Lower leg skin (tissue), 3 donors: ENCODE results near the gene FCHO1.

Source experiments
- CTCF ChIP-seq, 3 donors: fragments of 450-650 bp; IDR thresholded peaks; one replicate each; pipeline ENCODE4 v1.5.1; 2016; ENCODE audit warnings: antibody characterized with exemption in 3 of 3, mild to moderate bottlenecking in 3 of 3, moderate library complexity in 2 of 3
- POLR2A ChIP-seq, 2 donors: fragments of 450-650 bp; IDR thresholded peaks; one replicate each; pipeline ENCODE4 v1.6.1; 2016 to 2017; ENCODE audit warnings: antibody characterized with exemption in 2 of 2, mild to moderate bottlenecking in 1 of 2, moderate library complexity in 1 of 2

GRCh38 chr19:17719730-17720400 is 31.4 kb upstream of the FCHO1 start:
- TF ChIP-seq CTCF (IDR thresholded peaks at IDR 0.05) (no peak), POLR2A (IDR thresholded peaks at IDR 0.05) (no peak)
